GM12873 (cell line): ENCODE data around the gene CADM2.

Experiments
- TF ChIP-seq, protein P1 (sequence below): IDR thresholded peaks from 2 replicates; pipeline ENCODE4 v1.5.1; 2012; ENCODE audit warnings: low read depth, mild to moderate bottlenecking, moderate library complexity, low read length, control low read depth; ENCODE audit not compliant: insufficient read depth; ENCODE audit errors: missing control alignments

CADM2 gene

DNA sequence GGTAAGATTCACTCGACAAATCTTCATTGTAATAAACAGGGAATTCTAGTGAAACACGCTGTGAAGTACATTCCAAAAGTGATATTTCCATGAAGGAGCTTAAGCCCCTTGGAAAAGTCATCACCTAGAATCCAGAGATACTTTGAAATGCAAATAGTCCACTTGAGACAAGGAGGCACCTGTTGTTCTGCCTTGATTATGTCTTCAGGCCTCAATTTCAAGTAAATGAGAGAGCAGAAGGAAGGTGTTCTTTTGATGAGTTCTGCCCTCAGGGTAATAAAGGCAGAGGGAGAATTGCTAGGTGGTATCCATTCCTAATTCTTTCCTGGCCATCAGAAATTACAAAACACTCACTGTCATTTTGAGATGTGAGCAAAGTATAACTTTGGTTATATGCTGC, 162.1 kb downstream of the CADM2 start:
- TF ChIP-seq, protein P1, sequence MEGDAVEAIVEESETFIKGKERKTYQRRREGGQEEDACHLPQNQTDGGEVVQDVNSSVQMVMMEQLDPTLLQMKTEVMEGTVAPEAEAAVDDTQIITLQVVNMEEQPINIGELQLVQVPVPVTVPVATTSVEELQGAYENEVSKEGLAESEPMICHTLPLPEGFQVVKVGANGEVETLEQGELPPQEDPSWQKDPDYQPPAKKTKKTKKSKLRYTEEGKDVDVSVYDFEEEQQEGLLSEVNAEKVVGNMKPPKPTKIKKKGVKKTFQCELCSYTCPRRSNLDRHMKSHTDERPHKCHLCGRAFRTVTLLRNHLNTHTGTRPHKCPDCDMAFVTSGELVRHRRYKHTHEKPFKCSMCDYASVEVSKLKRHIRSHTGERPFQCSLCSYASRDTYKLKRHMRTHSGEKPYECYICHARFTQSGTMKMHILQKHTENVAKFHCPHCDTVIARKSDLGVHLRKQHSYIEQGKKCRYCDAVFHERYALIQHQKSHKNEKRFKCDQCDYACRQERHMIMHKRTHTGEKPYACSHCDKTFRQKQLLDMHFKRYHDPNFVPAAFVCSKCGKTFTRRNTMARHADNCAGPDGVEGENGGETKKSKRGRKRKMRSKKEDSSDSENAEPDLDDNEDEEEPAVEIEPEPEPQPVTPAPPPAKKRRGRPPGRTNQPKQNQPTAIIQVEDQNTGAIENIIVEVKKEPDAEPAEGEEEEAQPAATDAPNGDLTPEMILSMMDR, result no peak

- TF ChIP-seq, protein P1, result no peak
Measured at GRCh38 chr3:85142626-85143025, 183.8 kb downstream of the CADM2 start.

DNA sequence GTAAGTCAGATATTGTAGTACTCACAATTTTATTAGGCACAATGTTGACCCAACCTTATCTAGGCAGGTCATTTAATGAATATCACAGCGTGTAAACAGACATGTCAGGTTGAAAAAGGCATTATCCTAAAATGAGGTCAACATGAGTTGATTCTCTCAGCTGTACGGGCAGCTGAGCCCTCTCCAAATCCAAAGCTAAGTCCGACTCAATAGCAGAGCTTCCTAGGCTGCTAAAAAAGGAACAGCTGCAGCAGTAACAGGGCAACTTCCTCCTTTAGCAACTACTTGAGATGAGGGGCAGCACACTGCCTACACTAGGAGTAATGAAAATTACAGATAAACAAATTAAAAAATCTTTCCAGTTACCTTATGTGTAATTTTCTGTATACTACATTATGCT, 189.2 kb downstream of the CADM2 start:
- TF ChIP-seq, protein P1, result no peak

GRCh38 chr3:85151555-85151954, 192.8 kb downstream of the CADM2 start:
- TF ChIP-seq, protein P1, result no peak

DNA sequence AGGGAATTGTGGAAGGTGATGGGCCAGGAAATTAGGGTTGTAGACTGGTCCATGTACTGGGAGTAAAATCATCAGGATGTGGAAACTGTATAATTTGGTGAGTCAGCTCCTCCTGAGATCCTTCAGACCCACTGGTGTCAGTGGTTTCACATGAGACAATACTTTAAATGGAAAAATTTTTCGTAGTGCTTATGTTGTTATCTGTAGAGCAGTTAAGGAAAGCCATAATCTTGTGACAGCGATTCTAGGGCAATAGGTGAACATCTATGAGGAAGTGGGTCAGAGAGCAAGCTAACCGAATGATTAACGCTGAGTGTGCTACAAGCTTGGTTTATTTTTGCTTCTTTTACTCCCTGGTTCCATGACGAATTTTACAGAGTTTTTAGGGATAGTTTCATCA, 200.6 kb downstream of the CADM2 start:
- TF ChIP-seq, protein P1, result no peak

DNA sequence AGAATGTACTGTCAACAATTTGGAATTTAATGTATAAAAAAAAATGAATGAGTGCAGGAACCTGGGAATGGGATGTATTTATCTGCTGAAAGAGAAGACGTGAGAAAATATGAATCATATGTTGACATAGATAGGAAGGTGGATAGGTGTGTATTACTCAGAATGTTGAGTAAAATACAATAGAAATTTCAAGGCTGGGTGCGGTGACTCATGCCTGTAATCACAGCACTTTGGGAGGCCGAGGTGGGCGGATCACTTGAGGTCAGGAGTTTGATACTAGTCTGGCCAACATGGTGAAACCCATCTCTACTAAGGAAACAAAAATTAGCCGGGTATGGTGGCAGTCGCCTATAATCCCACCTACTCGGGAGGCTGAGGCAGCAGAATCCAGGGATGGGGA, 202.8 kb downstream of the CADM2 start:
- TF ChIP-seq, protein P1, result no peak

- TF ChIP-seq, protein P1, result no peak
Measured at GRCh38 chr3:85162905-85163304, 204.1 kb downstream of the CADM2 start.

- TF ChIP-seq, protein P1, result no peak
Measured at GRCh38 chr3:85164436-85164835, 205.6 kb downstream of the CADM2 start.
